AG10803 (cell line): Measurements from ENCODE around the gene C12orf56.
A peak's percentile ranks its signal among the peaks of the same experiment; 100 is the strongest.

ENCODE experiments used
- DNase-seq: peaks from one replicate; pipeline ENCODE4 v3.0.0; 2010; ENCODE audit warnings: low read depth
- H3K4me3 ChIP-seq: 2 replicates; pipeline ENCODE4 v1.5.1; 2011; ENCODE audit warnings: mild to moderate bottlenecking, low read length, control low read depth
- CTCF ChIP-seq: conservative IDR thresholded peaks from 2 replicates; pipeline ENCODE4 v1.5.1; 2011; ENCODE audit warnings: mild to moderate bottlenecking, low read length, control low read depth, inconsistent platforms

C12orf56 gene, protein sequence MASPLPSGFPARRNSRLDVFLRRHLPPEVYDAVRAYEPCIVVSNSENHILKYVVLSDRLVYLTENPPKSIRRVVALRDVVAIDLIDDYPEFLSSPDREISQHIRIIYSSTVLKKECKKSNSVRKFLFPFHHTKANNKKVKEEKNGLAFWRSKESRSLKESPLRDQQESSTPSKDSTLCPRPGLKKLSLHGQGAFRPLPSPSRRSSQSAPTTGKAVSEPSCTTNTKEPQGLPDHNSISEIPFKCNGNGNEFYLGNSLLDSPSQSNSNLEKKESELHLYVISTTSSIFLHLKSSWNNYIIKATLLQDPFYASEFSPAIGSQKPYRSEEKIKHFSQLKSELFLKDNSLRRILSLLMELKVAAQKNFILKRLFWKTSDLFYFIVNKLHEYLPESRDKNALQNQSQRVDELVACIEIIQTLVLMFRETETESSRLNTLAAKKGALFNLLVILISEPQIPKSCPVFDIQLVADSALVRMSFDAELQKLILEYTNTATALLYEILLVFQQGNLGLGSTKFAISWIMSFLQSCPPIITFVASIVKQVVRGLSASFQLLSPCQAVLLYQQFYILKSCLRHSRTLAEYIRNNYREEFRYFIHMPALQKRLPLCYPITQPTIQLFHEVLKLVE

GRCh38 chr12:64390275-64390851 lies at the start of gene C12orf56:
C12orf56 (minus strand) TSS chr12:64390758; CDS start chr12:64390565, 193 bp downstream.
- peak within 1 kb of the TSS; percentile 48 for H3K4me3 ChIP-seq
- no peak for TF ChIP-seq CTCF
- peak; percentile 30 for DNase-seq

- no peak for DNase-seq
- H3K4me3 ChIP-seq, result no peak overlapping the region
- TF ChIP-seq CTCF, result no peak
Measured at GRCh38 chr12:64440100-64440499, 49.5 kb upstream of the C12orf56 start.

DNA sequence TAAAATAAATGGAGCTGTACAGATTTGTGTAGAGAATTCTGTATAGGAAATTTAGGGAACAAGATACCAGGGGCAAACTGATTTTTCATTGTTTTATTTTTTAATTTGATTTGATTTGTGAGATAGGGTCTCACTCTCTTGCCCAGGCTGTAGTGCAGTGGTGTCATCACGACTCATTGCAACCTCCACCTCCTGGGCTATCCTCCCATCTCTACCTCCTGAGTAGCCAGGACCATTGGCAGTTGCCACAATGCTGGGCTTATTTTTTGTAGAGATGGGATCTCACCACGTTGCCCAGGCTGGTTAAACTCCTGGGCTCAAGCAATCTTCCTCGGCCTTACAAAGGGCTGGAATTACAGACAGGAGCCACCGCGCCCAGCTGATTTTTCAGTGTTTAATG lies 43.4 kb upstream of the C12orf56 start:
- DNase-seq, result no peak
- H3K4me3 ChIP-seq, result no peak overlapping the region
- no peak for TF ChIP-seq CTCF

GRCh38 chr12:64431791-64432190 lies 41.2 kb upstream of the C12orf56 start:
- no peak overlapping the region for H3K4me3 ChIP-seq
- no peak for TF ChIP-seq CTCF
- DNase-seq, result no peak

- no peak for TF ChIP-seq CTCF
- DNase-seq, result no peak
- no peak overlapping the region for H3K4me3 ChIP-seq
Measured at GRCh38 chr12:64430886-64431285, 40.3 kb upstream of the C12orf56 start.

DNA sequence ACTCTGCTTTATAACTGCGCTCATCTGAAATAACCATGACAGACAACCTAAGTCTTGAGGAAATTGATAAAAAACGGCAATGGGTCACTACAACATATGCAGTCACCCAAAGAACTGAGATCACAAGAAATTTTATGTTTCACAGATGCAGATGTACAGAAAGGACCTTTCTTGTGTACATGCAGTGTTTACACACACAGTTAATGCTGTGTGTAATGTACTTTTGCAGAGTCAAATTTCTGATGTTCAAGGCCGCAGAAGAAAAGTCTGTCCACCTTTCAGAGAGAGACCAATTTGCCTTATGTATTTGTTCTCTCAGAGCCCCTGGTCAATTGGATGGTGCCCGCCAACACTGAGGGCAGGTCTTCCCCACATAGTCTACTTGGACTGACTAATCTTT lies 38.4 kb upstream of the C12orf56 start:
- no peak for DNase-seq
- TF ChIP-seq CTCF, result no peak
- H3K4me3 ChIP-seq, result no peak overlapping the region
